GM18508 (cell line): ENCODE measurements around the gene STX8.

Experiments used
- ATAC-seq: cut with Tn5 transposase; IDR thresholded peaks from one replicate; pipeline ENCODE4 v1.9.1; 2021; ENCODE audit warnings: moderate number of reproducible peaks; ENCODE audit not compliant: insufficient read depth, unreplicated experiment

STX8 gene

GRCh38 chr17:9253308-9253707, 322.3 kb downstream of the STX8 start:
- no peak for ATAC-seq

GRCh38 chr17:9251273-9251672, 324.3 kb downstream of the STX8 start:
- no peak for ATAC-seq

- no peak for ATAC-seq
Measured at GRCh38 chr17:9249245-9249953, 326.2 kb downstream of the STX8 start.

- ATAC-seq: no peak
Measured at GRCh38 chr17:9247401-9247938, 328.1 kb downstream of the STX8 start.

- no peak for ATAC-seq
Measured at GRCh38 chr17:9244066-9245052, 331.3 kb downstream of the STX8 start.

- no peak for ATAC-seq
Measured at GRCh38 chr17:9242983-9243382, 332.6 kb downstream of the STX8 start.

- no peak for ATAC-seq
Measured at GRCh38 chr17:9242497-9242881, 333.1 kb downstream of the STX8 start.

- no peak for ATAC-seq
Measured at GRCh38 chr17:9241774-9242496, 333.7 kb downstream of the STX8 start.

DNA sequence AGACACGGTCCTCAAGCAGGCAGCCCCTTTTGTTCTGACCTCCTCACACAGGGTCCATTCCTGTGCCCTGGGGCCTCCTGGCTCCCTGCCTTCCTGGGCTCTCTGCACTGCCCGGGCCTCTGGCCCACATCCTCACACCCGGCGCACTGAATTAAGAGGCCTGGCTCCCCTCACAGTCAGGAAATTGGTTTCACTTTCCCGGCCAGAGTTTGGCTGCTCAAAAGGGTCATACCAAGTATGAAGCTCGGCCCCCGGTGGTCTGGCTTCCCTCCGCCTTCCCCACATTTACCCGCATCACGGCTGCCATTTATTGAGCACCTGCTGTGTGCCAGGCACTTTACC, 334.3 kb downstream of the STX8 start:
- no peak for ATAC-seq

GRCh38 chr17:9240659-9241370, 334.8 kb downstream of the STX8 start:
- no peak for ATAC-seq

DNA sequence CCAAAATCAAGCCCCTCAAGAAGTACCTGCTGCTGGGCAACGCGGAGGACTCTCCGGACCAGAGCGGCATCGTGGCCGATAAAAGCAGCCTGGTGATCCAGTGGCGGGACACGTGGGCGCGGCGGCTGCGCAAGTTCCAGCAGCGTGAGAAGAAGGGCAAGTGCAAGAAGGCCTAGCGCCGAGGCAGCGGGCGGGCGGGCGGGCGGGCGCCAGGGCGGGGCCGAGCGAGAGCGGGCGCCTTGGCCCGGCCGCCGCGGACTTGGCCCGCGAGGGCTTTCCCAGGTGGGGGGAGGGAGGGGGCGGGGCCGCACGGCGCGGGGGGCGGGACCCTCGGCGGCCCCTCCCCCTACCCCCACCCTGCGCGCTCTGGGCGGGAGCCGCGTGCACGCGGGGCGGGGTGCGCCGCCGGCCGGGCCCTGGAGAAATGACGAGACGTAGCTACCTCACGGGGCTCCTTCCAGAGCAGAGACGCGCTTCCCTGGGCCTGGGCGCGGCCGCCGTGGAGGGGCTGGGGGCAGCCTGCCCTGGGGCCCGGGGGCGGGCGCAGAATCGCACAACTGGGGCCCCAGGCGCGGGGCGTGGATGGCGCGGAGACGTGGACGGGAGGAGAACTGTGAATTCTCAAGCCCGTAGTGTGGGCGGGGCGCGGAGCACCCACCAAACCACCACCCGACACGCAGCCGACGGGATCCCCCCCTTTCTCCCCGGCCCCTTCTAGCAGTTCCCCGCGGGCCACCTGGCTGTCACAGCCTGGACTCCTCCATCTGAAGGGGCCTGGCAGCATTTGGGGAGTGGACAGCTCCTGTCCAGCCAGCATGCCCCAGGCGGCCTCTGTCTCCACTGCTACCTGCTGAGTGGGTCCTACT, 335.6 kb downstream of the STX8 start:
- no peak for ATAC-seq

DNA sequence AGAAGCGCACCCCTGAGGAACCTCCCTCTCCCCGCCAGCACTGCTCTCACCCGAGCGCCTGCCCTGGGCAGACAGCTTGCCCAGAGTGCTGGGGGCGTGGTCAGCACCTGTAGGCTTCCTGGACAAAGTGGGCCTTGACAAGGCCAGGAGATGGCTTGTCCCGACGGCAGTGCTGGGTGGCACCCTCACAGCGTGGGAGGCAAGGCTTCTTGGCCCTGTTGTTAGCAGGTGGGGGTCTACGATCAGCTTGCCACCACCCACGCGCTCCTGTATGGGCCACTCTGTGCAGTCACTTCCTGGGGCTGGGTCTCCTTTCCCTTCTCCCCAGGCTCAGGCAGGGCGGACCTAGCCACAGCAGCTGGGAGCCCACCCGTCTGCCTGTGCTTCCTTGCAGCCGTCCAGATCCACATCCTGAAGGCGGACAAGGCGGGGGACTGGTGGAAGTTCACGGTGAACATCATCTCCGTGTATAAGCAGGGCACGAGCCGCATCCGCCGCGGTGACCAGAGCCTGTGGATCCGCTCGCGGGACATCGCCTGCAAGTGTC, 336.3 kb downstream of the STX8 start:
- ATAC-seq: no peak

GRCh38 chr17:9238340-9239245, 337.0 kb downstream of the STX8 start:
- no peak for ATAC-seq

- no peak for ATAC-seq
Measured at GRCh38 chr17:9237661-9238301, 337.8 kb downstream of the STX8 start.

DNA sequence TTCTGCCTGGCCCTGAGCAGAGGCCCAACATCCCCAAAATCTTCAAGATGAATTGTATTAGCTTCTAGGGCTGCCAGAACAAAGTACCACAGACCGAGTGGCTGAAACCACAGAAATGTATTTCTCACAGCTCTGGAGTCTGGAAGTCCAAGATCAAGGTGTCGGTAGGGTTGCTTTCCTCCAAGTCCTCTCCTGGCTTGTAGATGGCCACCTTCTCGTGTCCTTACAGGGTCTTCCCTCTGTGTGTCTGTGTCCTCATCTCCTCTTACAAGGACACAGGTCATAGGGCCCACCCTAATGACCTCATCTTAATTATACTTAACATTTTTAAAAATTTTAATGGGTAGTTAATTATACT, 338.6 kb downstream of the STX8 start:
- no peak for ATAC-seq

GRCh38 chr17:9236286-9237052, 339.2 kb downstream of the STX8 start:
- no peak for ATAC-seq

GRCh38 chr17:9235346-9235745, 340.3 kb downstream of the STX8 start:
- ATAC-seq: no peak
